ENCODE results near the gene PRUNE2. TPM values are rescaled to one million over a fixed set of nuclear protein-coding genes. Genes with fewer than 3 reads are reported as not detected.

The PRUNE2 gene
- total RNA-seq, 2 experiments from 2014 or later, result 0.27 to 0.40 TPM

GRCh38 chr9:76646249-76646648 is 259.7 kb downstream of the PRUNE2 start:
- CTCF ChIA-PET, result interaction anchor here (1.8 kb wide), 1 partner anchor 12 kb away, joined by 4 read pairs; no protein-coding TSS in a partner anchor

DNA sequence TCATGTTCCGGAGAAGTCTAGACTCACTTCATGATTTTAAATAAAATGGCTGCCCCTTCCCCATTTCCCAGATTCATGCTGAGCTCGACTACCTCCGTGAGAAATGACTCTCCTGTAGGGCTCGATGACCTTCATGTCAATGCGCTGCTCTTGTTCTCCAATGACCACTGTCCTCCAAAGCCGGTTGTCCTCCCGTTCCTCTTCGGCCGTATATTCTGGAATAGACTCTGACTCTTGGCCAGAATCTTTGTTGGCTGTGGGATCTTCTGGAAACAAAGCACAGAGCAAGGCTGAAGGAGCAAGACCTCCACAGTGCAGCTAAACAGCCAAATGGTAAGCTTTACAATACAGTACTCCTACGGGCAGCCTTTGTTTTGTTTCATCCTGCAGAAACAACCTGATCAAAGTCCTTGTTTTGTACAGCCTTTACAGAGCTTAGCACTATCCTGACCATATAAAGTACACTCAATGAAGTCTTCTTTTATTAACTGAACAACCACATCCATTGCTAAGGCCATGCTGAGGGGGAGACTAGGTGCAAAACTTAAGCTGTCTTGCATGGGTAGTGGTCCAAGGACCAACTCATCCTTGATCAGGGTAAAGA is 261.2 kb downstream of the PRUNE2 start:
- ChIA-PET POLR2A (no interaction called here), CTCF (interaction anchor here (1.8 kb wide), 1 partner anchor 14 kb away, joined by 4 read pairs; no protein-coding TSS in a partner anchor)

More at GRCh38 chr9:76646249-76646648, 259.7 kb downstream of the PRUNE2 start:
- POLR2A ChIA-PET, result no interaction called here

DNA sequence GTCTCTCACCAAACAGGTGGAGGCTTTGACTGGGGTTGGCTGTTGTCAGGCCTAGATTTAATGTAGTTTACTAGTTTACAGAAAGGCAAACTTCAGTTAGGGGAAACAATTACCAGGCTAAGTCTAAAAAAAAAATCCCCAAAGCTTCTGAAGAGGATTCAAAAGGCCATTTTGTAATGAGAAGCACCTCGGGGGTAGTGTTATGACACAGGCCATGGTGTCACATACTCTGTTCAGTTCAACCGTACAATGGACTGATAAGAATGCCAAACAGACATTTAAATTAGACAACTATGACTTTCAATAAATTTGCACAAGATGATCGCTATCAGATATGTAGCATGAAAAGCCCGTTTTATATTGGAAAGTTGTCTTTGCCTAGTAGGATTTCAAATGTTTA is 261.7 kb downstream of the PRUNE2 start:
- POLR2A ChIA-PET, result no interaction called here
- CTCF ChIA-PET, result no interaction called here

DNA sequence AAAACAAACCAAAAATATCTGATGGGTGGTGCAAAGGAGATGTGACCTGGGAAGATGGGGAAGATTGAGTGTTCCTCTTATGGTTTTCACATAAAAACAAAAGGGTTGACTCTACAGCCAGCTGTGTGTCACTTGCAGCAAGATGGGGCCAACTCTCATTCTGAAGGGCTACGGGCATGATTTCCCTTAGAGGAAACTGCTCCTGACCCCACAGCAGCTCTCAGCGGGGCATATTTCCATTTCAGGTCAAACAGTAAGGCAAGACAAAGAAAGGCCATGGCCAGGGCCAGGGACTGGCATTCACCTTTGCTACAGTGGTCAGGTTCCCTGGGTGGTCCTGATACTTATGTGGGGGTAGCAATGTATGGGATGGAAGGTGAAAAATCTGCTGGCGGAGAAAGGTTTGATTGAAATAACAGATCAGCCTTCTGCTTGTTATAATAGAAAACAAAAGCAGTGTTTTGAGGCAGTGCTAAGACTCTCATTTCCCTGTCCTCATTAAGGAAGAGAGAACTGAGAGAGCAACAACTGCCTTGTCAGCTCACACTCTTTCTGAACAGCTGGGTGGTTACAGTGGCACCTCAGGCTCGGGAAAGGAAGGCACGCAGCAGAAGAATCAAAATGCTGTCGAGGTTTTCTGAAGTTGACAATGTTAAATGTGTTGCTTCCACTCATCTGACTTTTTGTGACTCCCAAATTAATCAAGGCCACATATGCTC is 262.4 kb downstream of the PRUNE2 start:
- ChIA-PET CTCF (no interaction called here), POLR2A (no interaction called here)

DNA sequence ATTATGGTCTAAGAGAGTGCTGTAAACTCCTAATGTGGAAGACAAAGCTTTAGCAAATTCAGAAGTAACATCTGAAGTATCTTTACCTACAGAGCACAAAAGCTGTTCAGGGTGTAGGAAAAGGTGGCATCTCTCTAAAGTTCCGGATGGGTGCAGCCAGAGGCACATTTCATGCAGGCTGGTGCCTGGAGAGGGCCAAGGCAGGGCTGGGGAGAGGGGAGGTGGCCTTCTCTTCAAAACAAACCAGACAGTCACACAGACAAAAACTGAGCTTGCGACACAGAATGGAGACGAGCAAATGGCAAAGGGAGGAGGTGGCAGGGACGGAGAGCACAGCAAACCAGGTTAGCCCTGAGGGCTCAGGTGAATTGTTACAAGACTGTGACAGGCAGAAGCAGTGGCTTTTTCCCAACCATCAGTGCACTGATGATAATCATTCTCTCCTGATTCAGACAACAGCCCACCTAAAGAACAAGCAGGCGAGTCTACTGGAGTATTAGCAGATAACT is 263.2 kb downstream of the PRUNE2 start:
- ChIA-PET POLR2A (no interaction called here), CTCF (no interaction called here)

DNA sequence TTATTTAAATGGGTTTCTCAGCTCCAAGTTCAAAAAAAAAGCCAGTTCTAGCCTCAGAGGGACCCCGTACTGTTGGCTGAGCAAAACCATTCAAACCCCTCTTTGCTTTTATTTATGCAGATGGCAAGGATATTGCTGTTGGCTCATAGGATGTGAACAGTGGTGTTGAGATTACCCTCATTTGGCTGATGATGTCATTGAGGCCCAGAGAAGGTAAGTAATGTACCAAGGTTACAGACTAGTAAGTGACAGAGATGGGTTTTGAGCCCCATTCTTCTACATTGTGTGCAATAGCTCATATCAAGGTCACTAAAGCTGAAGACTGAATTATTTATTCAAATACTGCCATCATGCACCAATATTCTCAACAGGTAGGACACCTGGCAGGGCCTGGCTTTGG is 263.8 kb downstream of the PRUNE2 start:
- ChIA-PET CTCF (no interaction called here), POLR2A (no interaction called here)

GRCh38 chr9:76638001-76638400 is 267.9 kb downstream of the PRUNE2 start:
- POLR2A ChIA-PET, result no interaction called here

DNA sequence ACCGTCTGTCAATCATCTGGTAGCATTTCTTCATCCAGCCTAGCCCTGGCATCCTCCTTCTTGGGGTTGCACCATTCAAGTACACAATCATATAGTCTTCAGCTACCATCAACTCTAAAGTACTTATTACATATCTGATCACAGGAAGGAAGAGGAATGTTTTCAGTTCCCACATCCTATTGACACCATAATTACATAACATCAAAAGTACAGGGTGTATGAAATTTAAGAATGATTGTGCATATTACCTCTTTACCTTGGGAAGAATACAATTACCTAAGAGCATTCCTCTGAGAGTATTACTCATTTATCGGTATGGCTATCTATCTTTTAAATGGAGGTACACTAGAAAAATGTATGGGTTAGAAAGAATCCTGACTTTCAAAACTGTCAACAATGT is 268.5 kb downstream of the PRUNE2 start:
- POLR2A ChIA-PET, result no interaction called here
- CTCF ChIA-PET, result no interaction called here

More at GRCh38 chr9:76638001-76638400, 267.9 kb downstream of the PRUNE2 start:
- CTCF ChIA-PET, result no interaction called here

- ChIA-PET POLR2A (no interaction called here), CTCF (interaction anchor here (0.6 kb wide), 1 partner anchor 15 kb away, joined by 4 read pairs; no protein-coding TSS in a partner anchor)
Measured at GRCh38 chr9:76634356-76635054, 271.4 kb downstream of the PRUNE2 start.

- CTCF ChIA-PET, result interaction anchor here (0.5 kb wide), 1 partner anchor 184 kb away, joined by 5 read pairs; no protein-coding TSS in a partner anchor
- POLR2A ChIA-PET, result no interaction called here
Measured at GRCh38 chr9:76630916-76631315, 275.0 kb downstream of the PRUNE2 start.

DNA sequence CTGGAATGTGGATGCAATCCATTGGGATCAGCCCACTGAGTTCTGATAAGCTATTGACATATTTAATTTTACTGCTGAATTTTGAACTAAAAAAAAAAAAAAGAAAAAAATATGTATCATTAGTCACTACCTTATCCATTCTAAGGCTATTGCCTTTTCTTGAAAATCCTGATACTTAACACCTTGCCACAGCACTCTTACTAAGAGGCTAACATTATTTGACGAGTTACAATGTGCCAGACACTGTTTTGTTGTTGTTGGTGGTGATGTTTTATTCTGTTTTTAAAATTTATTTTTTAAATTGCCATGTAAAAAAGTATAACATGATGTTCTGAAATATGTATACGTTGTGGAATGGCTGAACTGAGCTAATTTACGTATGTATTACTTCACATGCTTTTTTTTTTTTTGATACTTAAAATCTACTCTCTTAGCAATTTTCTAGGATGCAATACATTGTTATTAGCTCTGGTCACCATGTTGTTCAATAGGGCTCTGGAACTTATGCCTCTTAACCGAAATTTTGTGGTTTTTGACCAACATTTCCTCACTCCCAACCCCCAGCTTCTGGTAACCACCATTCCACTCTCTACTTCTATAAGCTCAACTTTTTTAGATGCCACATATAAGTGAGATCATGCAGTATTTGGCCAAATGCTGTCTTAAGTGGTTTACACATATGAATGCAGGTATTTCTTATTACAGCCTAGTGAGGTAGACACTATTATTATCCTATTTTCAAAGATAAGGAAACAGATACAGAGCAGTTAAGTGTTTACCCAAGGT is 276.5 kb downstream of the PRUNE2 start:
- ChIA-PET POLR2A (interaction anchor here (0.7 kb wide), 1 partner anchor 163 kb away, joined by 7 read pairs; no protein-coding TSS in a partner anchor), CTCF (interaction anchor here (0.8 kb wide), 1 partner anchor 252 kb away, joined by 3 read pairs; no protein-coding TSS in a partner anchor)

DNA sequence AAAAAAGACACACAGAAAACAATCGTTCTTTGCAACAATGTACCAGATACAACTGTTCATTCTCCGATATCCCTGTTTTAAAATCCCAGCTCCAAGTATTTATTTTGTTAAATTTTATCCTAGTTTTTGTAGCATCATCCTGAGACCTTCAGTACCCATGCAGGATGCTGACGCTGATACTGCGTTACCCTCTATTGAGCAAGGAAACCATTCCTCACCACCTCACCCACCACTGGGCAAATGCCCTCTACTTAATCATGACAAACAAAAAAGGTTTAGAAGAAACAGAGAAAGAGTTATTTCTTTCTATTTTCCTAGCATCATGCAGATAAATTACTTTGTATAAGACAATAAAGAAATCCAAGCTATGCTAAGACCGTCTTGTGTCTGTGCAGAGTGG is 277.8 kb downstream of the PRUNE2 start:
- ChIA-PET CTCF (no interaction called here), POLR2A (no interaction called here)

GRCh38 chr9:76626980-76627379 is 278.9 kb downstream of the PRUNE2 start:
- ChIA-PET POLR2A (no interaction called here), CTCF (no interaction called here)

GRCh38 chr9:76626141-76626540 is 279.8 kb downstream of the PRUNE2 start:
- CTCF ChIA-PET, result no interaction called here
- POLR2A ChIA-PET, result no interaction called here

GRCh38 chr9:76624391-76625048 is 281.4 kb downstream of the PRUNE2 start:
- CTCF ChIA-PET, result no interaction called here

DNA sequence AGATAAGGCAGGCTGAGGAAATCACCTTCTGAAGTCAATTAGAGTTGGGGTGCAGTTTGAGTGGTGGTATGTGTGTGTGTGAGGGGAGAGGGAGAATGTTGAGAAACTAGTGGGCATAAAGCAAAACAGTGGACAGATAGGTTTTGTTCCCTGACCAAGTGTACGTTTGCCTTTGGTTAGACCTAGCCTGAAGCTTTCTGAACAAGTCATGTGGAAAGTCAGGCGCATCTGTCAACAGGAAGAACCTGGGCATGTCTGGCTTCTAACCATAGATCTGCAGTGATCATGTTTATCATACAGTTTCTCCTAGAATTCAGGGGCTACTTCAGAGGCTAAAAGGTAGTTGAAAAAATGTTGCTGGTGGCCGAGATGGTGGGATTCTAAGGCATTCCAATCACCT is 284.9 kb downstream of the PRUNE2 start:
- POLR2A ChIA-PET, result no interaction called here
- CTCF ChIA-PET, result no interaction called here

More at GRCh38 chr9:76624391-76625048, 281.4 kb downstream of the PRUNE2 start:
- POLR2A ChIA-PET, result no interaction called here

GRCh38 chr9:76620581-76620980 is 285.3 kb downstream of the PRUNE2 start:
- ChIA-PET POLR2A (no interaction called here), CTCF (no interaction called here)

DNA sequence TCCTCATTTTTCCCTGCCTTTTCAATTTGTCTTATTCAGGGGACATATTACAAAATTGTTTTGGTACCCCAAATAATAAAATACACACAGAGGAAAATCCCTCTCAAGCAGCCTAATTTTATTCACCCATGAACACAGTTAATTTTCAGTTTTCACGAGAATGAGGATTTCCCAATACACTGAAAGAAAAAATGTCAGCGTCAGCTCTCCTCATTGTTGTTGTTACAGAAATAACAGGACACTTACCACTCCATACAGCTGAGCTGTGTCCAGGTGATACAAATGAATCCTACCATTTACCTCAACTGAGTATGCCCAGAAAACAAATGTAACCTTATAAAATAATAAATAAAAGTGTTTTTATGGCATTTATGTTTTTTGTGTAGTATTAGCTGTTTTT is 286.3 kb downstream of the PRUNE2 start:
- CTCF ChIA-PET, result interaction anchor here (0.7 kb wide), 1 partner anchor 15 kb away, joined by 4 read pairs; no protein-coding TSS in a partner anchor

DNA sequence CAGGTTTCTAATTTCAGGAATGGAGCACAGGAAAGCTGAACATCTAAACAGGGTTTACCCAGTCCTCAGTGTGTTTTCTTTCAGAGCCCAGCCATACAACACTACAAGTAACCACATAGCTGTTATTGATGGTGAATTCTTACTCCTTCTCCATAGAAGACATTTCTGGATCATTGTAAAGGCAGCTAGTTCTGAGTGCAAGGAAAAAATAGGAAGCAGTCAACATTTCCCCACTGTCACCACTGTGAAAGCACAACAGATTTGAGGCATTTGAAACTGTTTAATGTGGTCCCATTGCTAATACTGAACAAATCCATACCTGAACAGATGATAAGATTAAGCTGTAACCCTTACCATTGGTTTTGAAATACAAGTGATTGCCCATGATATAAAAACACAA is 286.7 kb downstream of the PRUNE2 start:
- ChIA-PET CTCF (interaction anchor here (0.7 kb wide), 1 partner anchor 16 kb away, joined by 4 read pairs; no protein-coding TSS in a partner anchor), POLR2A (no interaction called here)

More for the DNA sequence above, 286.3 kb downstream of the PRUNE2 start:
- POLR2A ChIA-PET, result no interaction called here
